Left lung (tissue), 10 donors: ENCODE measurements around the gene PDZD4. TPM values are rescaled to one million over a fixed set of nuclear protein-coding genes. Genes with fewer than 3 reads are reported as not detected.

ENCODE experiments used
- ATAC-seq: fragments of 200-7000 bp; cut with Tn5 transposase; one replicate; pipeline ENCODE4 v1.9.1; 2020; ENCODE audit warnings: moderate library complexity
- DNase-seq, 4 donors: peaks; one replicate each; pipeline ENCODE4 v3.0.0-alpha.2; 2013 to 2020
- H3K27ac ChIP-seq, 2 donors: fragments of 200-600 bp; sonication (generic) in 1 of 2; one replicate each; pipeline versions ENCODE4 v1.5.0 to v1.8.0; 2020 to 2021
- H3K27me3 ChIP-seq, 2 donors: fragments of 200-600 bp; sonication (generic) in 1 of 2; one replicate each; pipeline versions ENCODE4 v1.5.0 to v1.8.0; 2020 to 2021
- H3K36me3 ChIP-seq, 2 donors: fragments of 200-600 bp; sonication (generic) in 1 of 2; one replicate each; pipeline versions ENCODE4 v1.5.0 to v1.8.0; 2020 to 2021
- H3K4me1 ChIP-seq, 2 donors: fragments of 200-600 bp; one replicate each; pipeline ENCODE4 v1.8.0; 2021
- H3K4me3 ChIP-seq, 2 donors: fragments of 200-600 bp; sonication (generic) in 1 of 2; one replicate each; pipeline versions ENCODE4 v1.5.0 to v1.8.0; 2020 to 2021; ENCODE audit warnings: mild to moderate bottlenecking in 1 of 2
- H3K9me3 ChIP-seq, 2 donors: fragments of 200-600 bp; sonication (generic) in 1 of 2; one replicate each; pipeline versions ENCODE4 v1.5.0 to v1.8.0; 2020 to 2021
- CTCF ChIP-seq, 2 donors: fragments of 200-600 bp; sonication (generic) in 1 of 2; IDR thresholded peaks; one replicate each; pipeline versions ENCODE4 v1.5.0 to v1.8.0; 2021; ENCODE audit warnings: antibody characterized with exemption in 2 of 2
- intact Hi-C, 2 donors: fragments of 100-400 bp; cut with DNase I; formaldehyde crosslinking; loops; one replicate each; pipeline versions ENCODE4 v1.11.2 to v1.14.2; 2022
- polyA plus RNA-seq, 6 donors: library from polyadenylated mRNA; unstranded; fragments of 120-200 nt; gene quantifications; one replicate each; pipeline ENCODE4 v1.2.1, GENCODE V29; 2013; ENCODE audit not compliant: insufficient read length in 6 of 6
- total RNA-seq, 2 donors: library from RNA; stranded (reverse); fragmentation: NEBNext Ultra II Directional; extraction: Animal tissue kit (Norgen Biotek cat#: 25700); gene quantifications; one replicate each; pipeline ENCODE4 v1.2.1, GENCODE V29; 2021
- donor health status: DM: no; HTN: yes; CAD: no.
- donor health status: DM: no; HTN: no; CAD: no.

Gene PDZD4
- total and polyA plus RNA-seq, 8 donors, result 2.3 to 13.7 (median 10.3) TPM

- intact Hi-C loops, result no loop called here
Observed at GRCh38 chrX:153794018-153794896, 36.1 kb downstream of the PDZD4 start, which contains the start of the genes IDH3G and SSR4. Gene IDH3G, minus strand, starts transcription at chrX:153794375. Its CDS starts 49 bp downstream, at chrX:153794326. Gene SSR4, plus strand, starts transcription at chrX:153794668. Its CDS starts 20 bp downstream, at chrX:153794688.

GRCh38 chrX:153793291-153793690, 37.1 kb downstream of the PDZD4 start:
- Histone ChIP-seq H3K4me1 (peaks cover 0 to 38% of the 10 kb centered on the region in 2 donors), H3K9me3 (no peaks in the 10 kb centered on the region), H3K27me3 (no peaks in the 10 kb centered on the region), H3K36me3 (peaks cover 0 to 43% of the 10 kb centered on the region in 2 donors), H3K27ac (peak overlapping the region; percentile 89 to 94), H3K4me3 (peak overlapping the region; percentile 41 to 76)
- intact Hi-C loops, result no loop called here
- no peak for DNase-seq
- peak; percentile 5 for ATAC-seq
- no peak for TF ChIP-seq CTCF (IDR thresholded peaks at IDR 0.05)

More at GRCh38 chrX:153794018-153794896, 36.1 kb downstream of the PDZD4 start, which contains the start of the genes IDH3G and SSR4:
- Histone ChIP-seq H3K4me1 (peaks cover 0 to 38% of the 10 kb centered on the region in 2 donors), H3K36me3 (peaks cover 0 to 43% of the 10 kb centered on the region in 2 donors), H3K27me3 (no peaks in the 10 kb centered on the region), H3K27ac (peak within 1 kb of the TSS; percentile 89 to 94), H3K4me3 (peak within 1 kb of the TSS; percentile 48 to 76), H3K9me3 (no peaks in the 10 kb centered on the region)
- TF ChIP-seq CTCF (IDR thresholded peaks at IDR 0.05), result peak in 1 of 2 donors; percentile 26
- peak; percentile 95 for ATAC-seq
- peak; percentile 93 to 96 (median 96) for DNase-seq

DNA sequence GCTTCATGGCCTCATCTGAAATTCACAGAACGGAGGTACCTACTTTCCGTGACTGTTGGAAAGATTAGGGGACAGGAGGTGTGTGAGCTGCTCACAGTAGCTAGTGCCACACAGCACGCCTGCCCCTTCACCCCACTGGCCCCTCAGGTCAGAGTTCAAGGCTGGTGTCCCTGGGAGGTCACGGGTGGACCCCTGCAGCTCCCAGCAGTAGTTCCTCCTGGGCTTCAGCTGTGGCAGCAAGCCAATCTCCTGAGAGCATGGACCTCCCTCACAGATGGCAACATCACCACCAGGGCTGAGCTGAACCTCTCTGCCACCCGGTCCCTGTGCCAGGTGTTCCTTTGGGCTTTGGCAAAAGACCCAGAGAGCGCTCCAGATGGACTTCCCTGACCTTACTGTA, 38.0 kb downstream of the PDZD4 start:
- intact Hi-C loops, result no loop called here
- no peaks in the 10 kb centered on the region for H3K27me3 ChIP-seq
- H3K4me3 ChIP-seq, result no peak overlapping the region
- no peak for TF ChIP-seq CTCF (IDR thresholded peaks at IDR 0.05)
- peaks cover 0 to 38% of the 10 kb centered on the region in 2 donors for H3K4me1 ChIP-seq
- ATAC-seq (no peak), DNase-seq (no peak)
- H3K36me3 ChIP-seq, result peaks cover 0 to 43% of the 10 kb centered on the region in 2 donors
- H3K27ac ChIP-seq, result no peak overlapping the region
- no peaks in the 10 kb centered on the region for H3K9me3 ChIP-seq

DNA sequence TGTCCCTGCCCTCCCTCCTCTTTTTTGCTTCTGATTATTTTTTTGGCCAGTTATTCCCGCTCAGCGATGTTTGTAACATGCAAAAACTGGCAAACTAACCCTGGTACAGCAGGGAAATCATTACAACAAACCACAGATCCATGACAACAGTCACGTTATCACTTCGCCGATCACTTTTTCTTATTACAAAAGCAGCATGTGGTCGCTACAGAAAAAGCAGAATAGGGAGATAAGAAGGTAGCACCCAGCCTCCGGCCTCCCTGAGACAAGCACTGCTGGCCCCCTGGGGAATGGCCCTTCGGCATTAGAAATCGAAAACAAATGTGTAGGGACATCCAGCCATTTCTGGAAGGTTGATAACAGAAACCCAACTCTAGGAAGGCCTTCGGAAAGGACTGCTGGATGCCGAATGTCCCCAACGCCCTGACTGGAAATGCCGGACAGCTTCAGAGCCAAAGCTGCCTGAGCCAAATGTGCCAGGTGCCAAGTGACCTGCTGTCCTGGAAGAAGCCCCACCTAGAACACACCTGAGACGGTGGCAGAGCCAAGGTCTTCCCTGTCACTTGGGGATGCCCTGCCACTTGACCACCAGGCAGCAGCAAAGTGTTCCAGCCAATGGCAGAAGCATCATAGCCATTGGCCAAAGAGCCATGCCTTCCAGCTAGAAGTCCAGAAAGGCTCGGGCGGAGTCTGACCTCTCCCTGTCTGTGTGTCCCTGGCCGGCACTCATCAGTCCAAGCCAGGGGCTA, 39.1 kb downstream of the PDZD4 start:
- no peak for DNase-seq
- Histone ChIP-seq H3K9me3 (no peaks in the 10 kb centered on the region), H3K27me3 (no peaks in the 10 kb centered on the region), H3K4me3 (no peak overlapping the region), H3K36me3 (peaks cover 0 to 45% of the 10 kb centered on the region in 2 donors), H3K27ac (no peak overlapping the region), H3K4me1 (peaks cover 0 to 29% of the 10 kb centered on the region in 2 donors)
- intact Hi-C loops, result no loop called here
- TF ChIP-seq CTCF (IDR thresholded peaks at IDR 0.05), result no peak
- ATAC-seq, result no peak
